Activated naive CD4-positive, alpha-beta T cell treated with anti-CD3 and anti-CD28 coated beads for 36 hours (primary cell): Measurements from ENCODE around the gene FHDC1. TPM values are rescaled to one million over a fixed set of nuclear protein-coding genes. Genes with fewer than 3 reads are reported as not detected.
"Not testable (repeated sequence)": the region's sequence is repeated elsewhere in the genome, so short reads cannot be mapped to it uniquely, and the experiment has no call there.

ENCODE experiments used
- CTCF ChIA-PET: fragments of 350-600 bp; sonication (Branson Sonifier 250); formaldehyde crosslinking; loops from one replicate; lab custom pipeline; 2021; ENCODE audit warnings: antibody characterized with exemption; lab: Charles Lee
- DNase-seq: peaks from one replicate; pipeline ENCODE4 v3.0.0-alpha.2; 2020
- H3K27ac Mint-ChIP-seq: one replicate; pipeline ENCODE4 v1.8.0; 2021; ENCODE audit warnings: mild to moderate bottlenecking, mixed read lengths
- H3K27me3 Mint-ChIP-seq: one replicate; pipeline ENCODE4 v1.8.0; 2021; ENCODE audit warnings: low read depth, mixed read lengths
- H3K36me3 Mint-ChIP-seq: one replicate; pipeline ENCODE4 v1.8.0; 2021; ENCODE audit warnings: low read depth, mixed read lengths
- H3K4me1 Mint-ChIP-seq: one replicate; pipeline ENCODE4 v1.8.0; 2021; ENCODE audit warnings: low read depth, mixed read lengths
- H3K4me3 Mint-ChIP-seq: one replicate; pipeline ENCODE4 v1.8.0; 2021; ENCODE audit warnings: mild to moderate bottlenecking, moderate library complexity, mixed read lengths
- H3K9me3 Mint-ChIP-seq: one replicate; pipeline ENCODE4 v1.8.0; 2021; ENCODE audit warnings: mixed read lengths
- intact Hi-C: fragments of 100-400 bp; cut with micrococcal nuclease; formaldehyde crosslinking; loops from one replicate; pipeline ENCODE4 v1.15.1; 2023
- total RNA-seq, 2 experiments: library from RNA; stranded (reverse); gene quantifications; one replicate each; pipeline ENCODE4 v1.2.3, GENCODE V29; 2021

FHDC1 gene
- total RNA-seq, result under 1 TPM; 0.07 to 0.12 TPM

- H3K36me3 Mint-ChIP-seq, result no peaks in the 10 kb centered on the region
- peak; percentile 31 for DNase-seq
- CTCF ChIA-PET, result interaction anchor here (1.0 to 2.3 kb wide), 5 partner anchors 21 to 192 kb away, joined by 3 to 9 read pairs (median 5); no protein-coding TSS in a partner anchor
- peaks cover 42% of the 10 kb centered on the region for H3K27me3 Mint-ChIP-seq
- peaks cover 16% of the 10 kb centered on the region for H3K4me1 Mint-ChIP-seq
- H3K4me3 Mint-ChIP-seq, result peak within 1 kb of the TSS; percentile 65
- no peaks in the 10 kb centered on the region for H3K9me3 Mint-ChIP-seq
- no peak within 1 kb of the TSS for H3K27ac Mint-ChIP-seq
- intact Hi-C loops, result loop anchor here (1.0 to 2.0 kb wide), 4 partner anchors 87 to 192 kb away; partner anchors contain the start of genes ARFIP1 and TIGD4
Observed at GRCh38 chr4:152935631-152936445, at the start of gene FHDC1. Gene FHDC1, plus strand, starts transcription at chr4:152936323. Its CDS starts 6,735 bp downstream, at chr4:152943058.

- CTCF ChIA-PET, result interaction anchor here (0.7 kb wide), 1 partner anchor 499 kb away, joined by 5 read pairs; no protein-coding TSS in a partner anchor
- peaks cover 13% of the 10 kb centered on the region for H3K36me3 Mint-ChIP-seq
Observed at GRCh38 chr4:152887981-152888380, 48.1 kb upstream of the FHDC1 start.

GRCh38 chr4:152892974-152893373 lies 43.1 kb upstream of the FHDC1 start:
- Mint-ChIP-seq H3K36me3 (peaks cover 13% of the 10 kb centered on the region), H3K27me3 (no peaks in the 10 kb centered on the region), H3K4me1 (no peaks in the 10 kb centered on the region), H3K9me3 (no peaks in the 10 kb centered on the region), H3K27ac (no peak overlapping the region), H3K4me3 (no peak overlapping the region)
- intact Hi-C loops, result no loop called here
- no peak for DNase-seq
- CTCF ChIA-PET, result interaction anchor here (0.7 to 0.9 kb wide), 2 partner anchors 193 to 1524 kb away, joined by 3 read pairs; no protein-coding TSS in a partner anchor

More at GRCh38 chr4:152887981-152888380, 48.1 kb upstream of the FHDC1 start:
- H3K4me1 Mint-ChIP-seq, result no peaks in the 10 kb centered on the region
- H3K27me3 Mint-ChIP-seq, result no peaks in the 10 kb centered on the region
- no peak overlapping the region for H3K27ac Mint-ChIP-seq
- no peak overlapping the region for H3K4me3 Mint-ChIP-seq
- no peak for DNase-seq
- H3K9me3 Mint-ChIP-seq, result no peaks in the 10 kb centered on the region
- intact Hi-C loops, result no loop called here

DNA sequence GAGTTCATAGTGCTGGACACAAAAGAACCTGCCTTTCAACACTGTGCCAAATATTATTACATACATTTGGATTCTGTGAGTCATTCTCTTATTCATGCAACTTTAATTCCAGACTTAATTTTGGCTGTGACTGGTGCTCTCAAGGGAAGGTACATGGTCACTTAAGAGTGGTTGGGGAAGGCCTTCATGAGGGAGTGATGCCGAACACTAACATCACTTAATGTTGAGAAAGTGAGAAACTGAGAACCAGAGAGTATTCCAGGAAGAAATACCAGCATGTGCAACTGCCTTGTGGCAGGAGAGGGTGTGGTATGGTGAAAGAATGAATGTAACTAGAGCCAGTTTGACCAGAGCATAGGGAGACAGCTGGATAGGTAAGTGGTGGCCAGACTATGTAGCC lies 41.5 kb upstream of the FHDC1 start:
- no peaks in the 10 kb centered on the region for H3K9me3 Mint-ChIP-seq
- CTCF ChIA-PET, result interaction anchor here (1.1 kb wide), 1 partner anchor 54 kb away, joined by 3 read pairs; no protein-coding TSS in a partner anchor
- no peaks in the 10 kb centered on the region for H3K27me3 Mint-ChIP-seq
- intact Hi-C loops, result no loop called here
- H3K27ac Mint-ChIP-seq, result no peak overlapping the region
- peaks cover 12% of the 10 kb centered on the region for H3K36me3 Mint-ChIP-seq
- no peak overlapping the region for H3K4me3 Mint-ChIP-seq
- no peak for DNase-seq
- H3K4me1 Mint-ChIP-seq, result no peaks in the 10 kb centered on the region

- CTCF ChIA-PET, result no interaction called here
- no peak for DNase-seq
- H3K4me3 Mint-ChIP-seq, result no peak overlapping the region
- H3K27ac Mint-ChIP-seq, result no peak overlapping the region
- no peaks in the 10 kb centered on the region for H3K9me3 Mint-ChIP-seq
- intact Hi-C loops, result no loop called here
- H3K4me1 Mint-ChIP-seq, result no peaks in the 10 kb centered on the region
- peaks cover 5% of the 10 kb centered on the region for H3K36me3 Mint-ChIP-seq
- H3K27me3 Mint-ChIP-seq, result no peaks in the 10 kb centered on the region
Observed at GRCh38 chr4:152896811-152897210, 39.3 kb upstream of the FHDC1 start.

DNA sequence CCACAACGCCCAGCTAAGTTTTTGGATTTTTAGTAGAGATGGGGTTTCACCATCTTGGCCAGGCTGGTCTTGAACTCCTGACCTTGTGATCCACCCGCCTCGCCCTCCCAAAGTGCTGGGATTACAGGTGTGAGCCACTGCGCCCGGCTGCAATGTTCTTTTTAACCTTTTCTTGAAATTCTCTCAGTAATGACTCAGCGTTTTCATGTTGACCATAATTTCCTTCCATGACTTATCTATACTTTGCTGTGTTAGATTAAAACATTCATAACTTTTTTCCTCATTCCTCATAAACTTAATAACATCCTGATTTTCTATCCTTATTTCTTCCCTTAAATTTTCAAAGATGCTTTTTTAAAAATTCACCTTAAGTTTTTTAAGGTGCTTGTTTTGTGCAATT lies 38.0 kb upstream of the FHDC1 start:
- intact Hi-C loops, H3K36me3 Mint-ChIP-seq, H3K27ac Mint-ChIP-seq, DNase-seq, H3K4me3 Mint-ChIP-seq, CTCF ChIA-PET, H3K27me3 Mint-ChIP-seq, H3K4me1 Mint-ChIP-seq, H3K9me3 Mint-ChIP-seq: not testable (repeated sequence)

DNA sequence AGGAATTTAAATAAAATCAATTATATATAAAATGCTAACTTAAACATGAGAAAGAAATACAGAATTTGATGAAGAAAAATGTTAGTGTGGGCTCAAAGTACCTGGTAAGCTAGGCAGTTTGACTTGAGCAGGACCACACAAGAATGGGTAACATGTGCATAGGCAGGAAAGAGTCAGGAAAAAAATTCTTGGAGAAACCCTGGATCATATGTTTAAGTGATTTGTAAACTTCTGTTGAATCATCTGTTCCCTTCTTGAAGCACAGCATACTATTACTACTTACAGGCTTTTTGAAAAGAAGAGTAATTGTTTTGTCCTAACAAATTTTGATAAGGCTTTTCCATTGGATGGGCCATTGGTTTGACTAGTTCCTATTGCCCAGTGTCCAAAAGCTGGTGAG lies 37.5 kb upstream of the FHDC1 start:
- DNase-seq, result no peak
- H3K27ac Mint-ChIP-seq, result no peak overlapping the region
- intact Hi-C loops, result no loop called here
- peaks cover 2% of the 10 kb centered on the region for H3K36me3 Mint-ChIP-seq
- H3K4me3 Mint-ChIP-seq, result no peak overlapping the region
- no peaks in the 10 kb centered on the region for H3K27me3 Mint-ChIP-seq
- CTCF ChIA-PET, result no interaction called here
- no peaks in the 10 kb centered on the region for H3K4me1 Mint-ChIP-seq
- no peaks in the 10 kb centered on the region for H3K9me3 Mint-ChIP-seq

DNA sequence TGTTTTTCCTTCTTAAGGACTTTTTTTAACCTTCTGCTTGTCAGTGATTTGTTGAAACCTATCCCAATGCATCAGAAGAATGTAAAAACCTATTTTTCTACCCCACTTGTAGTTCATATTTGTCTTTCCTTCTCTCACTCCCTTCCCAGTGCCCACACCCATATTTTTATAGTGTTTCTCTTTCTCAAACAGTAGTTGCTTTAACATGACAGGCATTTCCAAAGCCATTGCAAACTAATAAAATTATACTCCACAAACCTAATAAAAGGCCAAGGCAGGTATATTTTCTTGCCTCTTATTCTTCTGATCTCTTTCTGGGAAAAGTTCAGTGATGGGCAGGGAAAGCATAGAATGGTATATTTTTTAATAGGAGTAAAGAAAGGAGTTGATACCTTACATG lies 35.7 kb upstream of the FHDC1 start:
- H3K27ac Mint-ChIP-seq, result no peak overlapping the region
- H3K4me1 Mint-ChIP-seq, result no peaks in the 10 kb centered on the region
- no peaks in the 10 kb centered on the region for H3K9me3 Mint-ChIP-seq
- H3K36me3 Mint-ChIP-seq, result peaks cover 5% of the 10 kb centered on the region
- H3K27me3 Mint-ChIP-seq, result no peaks in the 10 kb centered on the region
- no peak overlapping the region for H3K4me3 Mint-ChIP-seq
- intact Hi-C loops, result no loop called here
- CTCF ChIA-PET, result no interaction called here
- DNase-seq, result no peak

- intact Hi-C loops, result no loop called here
- CTCF ChIA-PET, result no interaction called here
- Mint-ChIP-seq H3K9me3 (no peaks in the 10 kb centered on the region), H3K36me3 (peaks cover 5% of the 10 kb centered on the region), H3K4me1 (no peaks in the 10 kb centered on the region), H3K27me3 (no peaks in the 10 kb centered on the region), H3K27ac (no peak overlapping the region), H3K4me3 (no peak overlapping the region)
- no peak for DNase-seq
Observed at GRCh38 chr4:152901205-152901604, 34.9 kb upstream of the FHDC1 start.

DNA sequence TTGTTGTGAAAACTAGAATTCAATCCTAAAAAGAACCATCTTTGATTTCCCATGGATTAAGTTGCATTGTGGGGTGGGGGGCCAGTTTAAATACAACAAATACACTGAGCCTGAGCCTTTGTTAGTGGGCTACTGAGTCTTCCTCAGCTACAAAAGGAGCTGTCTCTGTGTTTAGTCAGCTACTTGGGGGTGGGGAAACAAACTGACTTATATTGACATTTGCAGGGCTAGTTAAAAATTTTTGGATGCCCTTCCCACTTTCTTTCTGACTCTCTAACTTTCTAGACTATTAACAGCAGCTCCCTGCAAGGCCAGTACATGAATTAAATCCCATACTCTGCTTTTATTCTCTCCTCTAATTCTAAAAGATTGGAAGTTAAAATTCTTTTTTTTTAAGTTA lies 32.5 kb upstream of the FHDC1 start:
- Mint-ChIP-seq H3K4me3 (no peak overlapping the region), H3K27ac (no peak overlapping the region), H3K27me3 (no peaks in the 10 kb centered on the region), H3K36me3 (peaks cover 9% of the 10 kb centered on the region), H3K9me3 (no peaks in the 10 kb centered on the region), H3K4me1 (no peaks in the 10 kb centered on the region)
- intact Hi-C loops, result no loop called here
- CTCF ChIA-PET, result no interaction called here
- DNase-seq, result no peak

DNA sequence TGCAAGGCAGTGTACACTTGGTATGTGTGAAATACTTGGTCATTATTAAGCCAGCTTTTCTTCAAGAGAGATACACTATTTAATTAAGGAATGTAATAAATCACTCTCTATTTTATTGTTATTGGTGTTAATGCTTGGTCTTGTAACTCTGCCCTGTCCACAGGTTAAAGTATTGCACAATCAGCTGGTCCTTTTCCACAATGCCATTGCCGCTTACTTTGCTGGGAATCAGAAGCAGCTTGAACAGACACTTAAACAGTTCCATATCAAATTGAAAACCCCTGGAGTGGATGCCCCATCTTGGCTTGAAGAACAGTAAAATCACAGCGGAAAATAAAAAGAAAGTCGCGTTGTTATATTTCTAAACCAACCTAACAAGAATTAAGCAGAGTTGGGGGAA lies 26.2 kb upstream of the FHDC1 start:
- no peaks in the 10 kb centered on the region for H3K4me1 Mint-ChIP-seq
- CTCF ChIA-PET, result interaction anchor here (0.6 kb wide), 2 partner anchors 176 to 748 kb away, joined by 3 read pairs; no protein-coding TSS in a partner anchor
- DNase-seq, result no peak

DNA sequence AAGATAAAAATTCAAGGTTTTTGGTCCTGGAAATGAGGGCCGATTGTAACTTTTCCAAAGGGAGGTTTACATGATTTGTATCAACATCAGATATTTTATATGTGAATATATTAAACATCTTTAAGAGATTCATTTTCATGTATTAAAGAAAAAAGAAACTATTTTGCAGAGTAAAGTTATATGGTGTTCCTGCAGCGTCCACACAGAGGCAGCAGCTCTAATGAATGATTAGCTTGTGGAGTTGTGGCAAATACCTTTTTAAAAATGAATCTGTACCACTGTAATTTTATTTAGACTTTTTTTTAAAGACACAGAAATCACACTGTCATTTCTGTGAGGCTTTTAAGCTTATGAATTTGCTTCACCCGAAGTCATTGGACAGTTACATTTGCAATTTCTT lies 25.6 kb upstream of the FHDC1 start:
- no peak for DNase-seq
- peaks cover 11% of the 10 kb centered on the region for H3K36me3 Mint-ChIP-seq
- no peaks in the 10 kb centered on the region for H3K9me3 Mint-ChIP-seq
- no peak overlapping the region for H3K4me3 Mint-ChIP-seq
- CTCF ChIA-PET, result interaction anchor here (0.6 to 1.2 kb wide), 2 partner anchors 175 to 176 kb away, joined by 3 to 4 read pairs; no protein-coding TSS in a partner anchor
- intact Hi-C loops, result no loop called here
- no peaks in the 10 kb centered on the region for H3K4me1 Mint-ChIP-seq
- H3K27ac Mint-ChIP-seq, result no peak overlapping the region
- H3K27me3 Mint-ChIP-seq, result no peaks in the 10 kb centered on the region

More for the DNA sequence above, 26.2 kb upstream of the FHDC1 start:
- Mint-ChIP-seq H3K36me3 (peaks cover 11% of the 10 kb centered on the region), H3K27ac (no peak overlapping the region), H3K4me3 (no peak overlapping the region), H3K9me3 (no peaks in the 10 kb centered on the region), H3K27me3 (no peaks in the 10 kb centered on the region)
- intact Hi-C loops, result no loop called here
